Endodermal cell (in vitro differentiated cells): ENCODE data around the gene TTC7B. TPM values are rescaled to one million over a fixed set of nuclear protein-coding genes. Genes with fewer than 3 reads are reported as not detected.

Experiments
- DNase-seq: peaks from one replicate; pipeline ENCODE4 v3.0.0-alpha.2; 2017
- H3K27ac ChIP-seq: 2 replicates; pipeline ENCODE4 v1.5.1; 2013; ENCODE audit warnings: mild to moderate bottlenecking, low read depth, low read length, moderate library complexity
- H3K27me3 ChIP-seq: 2 replicates; pipeline ENCODE4 v1.6.1; 2013; ENCODE audit warnings: mild to moderate bottlenecking, low read length, moderate library complexity; ENCODE audit not compliant: insufficient read depth, control insufficient read depth, poor library complexity, severe bottlenecking
- H3K36me3 ChIP-seq: 2 replicates; pipeline ENCODE4 v1.7.0; 2013; ENCODE audit warnings: mild to moderate bottlenecking, low read length, moderate library complexity; ENCODE audit not compliant: control insufficient read depth, insufficient read depth
- H3K4me1 ChIP-seq: one replicate; pipeline ENCODE4 v1.7.0; 2013; ENCODE audit warnings: low read length; ENCODE audit not compliant: control insufficient read depth, insufficient read depth
- H3K4me3 ChIP-seq: 2 replicates; pipeline ENCODE4 v1.5.1; 2013; ENCODE audit warnings: mild to moderate bottlenecking, low read length, moderate library complexity
- H3K9ac ChIP-seq: 2 replicates; pipeline ENCODE4 v1.6.1; 2013; ENCODE audit warnings: mild to moderate bottlenecking, low read length, moderate library complexity; ENCODE audit not compliant: poor library complexity, severe bottlenecking; ENCODE audit errors: extremely low read depth
- H3K9me3 ChIP-seq: 2 replicates; pipeline ENCODE4 v1.6.1; 2013; ENCODE audit warnings: mild to moderate bottlenecking, low read length, moderate library complexity; ENCODE audit not compliant: control insufficient read depth
- H3K27ac Mint-ChIP-seq: 2 replicates; pipeline ENCODE4 v1.8.0; 2020; ENCODE audit warnings: mixed read lengths
- H3K27me3 Mint-ChIP-seq: 2 replicates; pipeline ENCODE4 v1.8.0; 2021; ENCODE audit warnings: mild to moderate bottlenecking, mixed read lengths; ENCODE audit not compliant: insufficient read depth
- H3K36me3 Mint-ChIP-seq: 2 replicates; pipeline ENCODE4 v1.8.0; 2020; ENCODE audit warnings: low read depth, mixed read lengths
- H3K4me1 Mint-ChIP-seq: 2 replicates; pipeline ENCODE4 v1.8.0; 2020; ENCODE audit warnings: mixed read lengths
- H3K4me3 Mint-ChIP-seq: 2 replicates; pipeline ENCODE4 v1.8.0; 2020; ENCODE audit warnings: mild to moderate bottlenecking, moderate library complexity, mixed read lengths
- H3K9me3 Mint-ChIP-seq: 2 replicates; pipeline ENCODE4 v1.8.0; 2020; ENCODE audit warnings: mild to moderate bottlenecking, mixed read lengths
- CTCF ChIP-seq: fragments of 200-600 bp; sonication (generic); conservative IDR thresholded peaks from 2 replicates; pipeline ENCODE4 v1.5.0; 2021; ENCODE audit warnings: antibody characterized with exemption, mild to moderate bottlenecking
- WGBS, 2 experiments: methylation state at CpG; one replicate each; pipeline versions ENCODE4 v1.1.5 to v1.1.7; 2013; ENCODE audit warnings: missing lambda C conversion rate in 2 of 2, mixed read lengths in 1 of 2; ENCODE audit not compliant: insufficient coverage in 1 of 2, insufficient read length in 1 of 2; 5-methylcytosine and 5-hydroxymethylcytosine counted together
- total RNA-seq, 2 donors: library from RNA; stranded (reverse); fragmentation: NEBNext Ultra II Directional in 1 of 2; extraction: Animal tissue kit (Norgen Biotek cat#: 25700) in 1 of 2; gene quantifications; 2 replicates in 1 of 2; 3 replicates in 1 of 2; pipeline ENCODE4 v1.2.1, GENCODE V29; 2021

Gene TTC7B
- total RNA-seq, 2 donors from 2014 or later = 51.3 to 62.6 TPM

- Mint-ChIP-seq H3K9me3 (no peaks in the 10 kb centered on the region), H3K36me3 (peaks cover 6% of the 10 kb centered on the region), H3K27me3 (no peaks in the 10 kb centered on the region), H3K4me1 (peaks cover 19% of the 10 kb centered on the region), H3K27ac (no peak overlapping the region), H3K4me3 (no peak overlapping the region)
- Histone ChIP-seq H3K27me3 (no peaks in the 10 kb centered on the region), H3K4me1 (peaks cover 7% of the 10 kb centered on the region), H3K9ac (no peak overlapping the region), H3K9me3 (no peaks in the 10 kb centered on the region), H3K27ac (no peak overlapping the region), H3K36me3 (no peaks in the 10 kb centered on the region), H3K4me3 (no peak overlapping the region)
- WGBS, 2 experiments = 83 to 88% methylated on average over 5 of the region's 5 CpGs
- TF ChIP-seq CTCF = no peak
- no peak for DNase-seq
Measured at GRCh38 chr14:90569201-90569600, 247.0 kb downstream of the TTC7B start.

GRCh38 chr14:90568405-90568804 is 247.8 kb downstream of the TTC7B start:
- H3K4me1 Mint-ChIP-seq = peaks cover 15% of the 10 kb centered on the region
- Histone ChIP-seq H3K9me3 (no peaks in the 10 kb centered on the region), H3K4me3 (no peak overlapping the region), H3K9ac (no peak overlapping the region), H3K27ac (no peak overlapping the region), H3K36me3 (no peaks in the 10 kb centered on the region), H3K27me3 (no peaks in the 10 kb centered on the region), H3K4me1 (peaks cover 6% of the 10 kb centered on the region)
- no peak for TF ChIP-seq CTCF
- H3K27ac Mint-ChIP-seq = peak overlapping the region; percentile 5
- no peaks in the 10 kb centered on the region for H3K27me3 Mint-ChIP-seq
- no peak for DNase-seq
- H3K4me3 Mint-ChIP-seq = no peak overlapping the region
- no peaks in the 10 kb centered on the region for H3K9me3 Mint-ChIP-seq
- WGBS, 2 experiments = 50 to 85% methylated on average over 1 to 3 of the region's 3 CpGs
- peaks cover 6% of the 10 kb centered on the region for H3K36me3 Mint-ChIP-seq

GRCh38 chr14:90567991-90568390 is 248.2 kb downstream of the TTC7B start:
- TF ChIP-seq CTCF = no peak
- H3K27ac Mint-ChIP-seq = peak overlapping the region; percentile 5
- DNase-seq = no peak
- H3K4me3 Mint-ChIP-seq = no peak overlapping the region
- H3K9me3 Mint-ChIP-seq = no peaks in the 10 kb centered on the region
- H3K27me3 Mint-ChIP-seq = no peaks in the 10 kb centered on the region
- Histone ChIP-seq H3K27me3 (no peaks in the 10 kb centered on the region), H3K27ac (no peak overlapping the region), H3K9me3 (no peaks in the 10 kb centered on the region), H3K4me1 (peaks cover 6% of the 10 kb centered on the region), H3K4me3 (no peak overlapping the region), H3K9ac (no peak overlapping the region), H3K36me3 (no peaks in the 10 kb centered on the region)
- peaks cover 6% of the 10 kb centered on the region for H3K36me3 Mint-ChIP-seq
- peaks cover 15% of the 10 kb centered on the region for H3K4me1 Mint-ChIP-seq
- 74 to 85% methylated on average over 5 to 7 of the region's 7 CpGs for WGBS, 2 experiments
